HG03135 (cell line): ENCODE data around the gene HOXA11.

ENCODE experiments used
- ATAC-seq: cut with Tn5 transposase; IDR thresholded peaks from one replicate; pipeline ENCODE4 v1.9.1; 2021; ENCODE audit warnings: mild to moderate bottlenecking, moderate library complexity; ENCODE audit not compliant: unreplicated experiment

HOXA11 gene

DNA sequence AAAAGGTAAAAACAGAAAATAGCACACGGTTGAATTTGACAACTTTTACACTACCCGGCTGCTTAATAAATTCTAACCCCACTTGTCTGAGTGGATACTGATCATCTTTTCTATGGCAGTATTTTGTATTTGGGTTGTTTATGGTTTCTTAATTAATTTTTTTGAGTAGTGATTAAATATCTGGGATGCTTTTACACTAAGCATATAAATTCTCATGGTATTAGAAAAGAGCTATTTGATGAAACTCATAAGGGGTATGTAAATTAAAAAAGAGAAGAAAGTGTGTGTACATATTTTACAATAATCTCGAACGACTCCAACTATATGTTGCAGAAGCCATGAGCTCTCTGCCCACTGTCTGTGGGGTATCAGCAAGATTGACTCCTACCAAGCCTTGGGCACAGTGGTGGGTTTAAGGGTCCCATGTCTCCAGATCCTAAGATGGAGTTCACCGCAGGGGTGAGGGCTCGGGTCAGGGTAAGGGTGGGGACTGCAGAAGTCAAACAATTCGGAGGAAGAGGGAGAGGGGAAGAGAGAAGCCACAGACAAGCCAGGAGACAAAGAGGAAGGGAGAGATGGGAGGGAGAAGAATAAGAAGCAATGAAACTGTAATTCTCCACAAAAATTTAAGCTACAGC lies 22.4 kb upstream of the HOXA11 start:
- no peak for ATAC-seq

GRCh38 chr7:27205325-27206280 lies 20.6 kb upstream of the HOXA11 start:
- no peak for ATAC-seq

- ATAC-seq: no peak
Observed at GRCh38 chr7:27204851-27205322, 19.9 kb upstream of the HOXA11 start.

DNA sequence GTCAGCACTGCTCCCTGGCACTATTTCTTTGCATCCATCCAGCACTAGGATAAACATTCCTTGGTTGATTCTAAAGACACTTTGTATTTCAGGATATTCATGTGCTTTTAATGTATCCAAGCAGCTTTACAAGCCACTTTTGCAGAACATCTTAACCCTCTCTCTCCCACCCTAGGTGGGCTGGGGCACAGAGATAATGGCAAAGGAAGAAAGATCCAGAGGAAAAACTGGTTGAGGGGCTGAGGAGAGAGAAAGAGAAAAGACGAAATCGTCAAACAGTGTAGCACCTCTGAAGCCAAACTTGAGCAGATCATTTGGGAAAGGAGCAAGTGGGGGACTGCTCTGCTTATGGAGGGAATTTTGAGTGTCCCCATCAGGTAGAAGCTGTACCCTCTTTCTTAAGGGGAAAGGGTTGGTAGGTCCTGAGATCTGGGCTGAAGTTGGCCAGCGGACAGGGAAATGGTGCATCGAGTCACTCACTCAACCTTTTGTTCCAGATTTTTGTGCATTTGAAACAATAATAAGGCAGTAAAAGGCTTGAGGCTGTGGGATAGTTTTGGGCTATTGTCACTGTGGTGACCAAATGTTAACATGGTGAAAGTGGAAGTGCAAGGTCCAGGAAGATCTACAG lies 19.0 kb upstream of the HOXA11 start:
- ATAC-seq: no peak

DNA sequence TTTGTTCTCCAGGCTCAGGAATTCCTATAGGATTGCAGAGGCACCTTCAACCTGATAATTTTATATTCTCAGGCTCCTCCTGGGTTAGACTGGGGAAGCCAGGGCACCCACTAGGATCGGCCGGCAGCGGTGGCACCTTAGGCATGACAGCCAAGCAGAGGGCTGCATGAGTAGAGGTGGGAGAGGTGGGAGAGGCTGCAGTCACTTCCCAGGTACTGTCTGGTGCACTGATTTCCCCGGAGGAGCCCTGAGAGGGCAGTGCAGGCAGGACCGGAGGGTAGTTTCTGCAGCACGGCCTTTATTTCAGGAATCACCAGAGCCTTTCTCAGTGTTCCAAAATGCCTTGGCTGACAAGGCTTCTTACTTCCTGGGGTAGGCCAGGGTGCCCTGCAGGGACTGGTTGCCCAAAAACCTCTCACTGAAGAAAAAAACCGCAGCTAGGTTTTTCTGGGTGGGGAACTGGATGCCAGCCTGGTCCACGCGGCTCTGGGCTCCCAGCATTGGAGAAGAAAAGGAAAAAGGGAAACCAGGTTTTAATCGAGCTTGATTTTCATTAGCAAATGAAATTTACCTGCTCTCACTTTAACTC lies 18.4 kb upstream of the HOXA11 start:
- no peak for ATAC-seq

- no peak for ATAC-seq
Observed at GRCh38 chr7:27202862-27203134, 17.8 kb upstream of the HOXA11 start.

- ATAC-seq: no peak
Observed at GRCh38 chr7:27202018-27202861, 17.2 kb upstream of the HOXA11 start.

GRCh38 chr7:27201580-27202017 lies 16.6 kb upstream of the HOXA11 start:
- no peak for ATAC-seq

- no peak for ATAC-seq
Observed at GRCh38 chr7:27200761-27201579, 15.9 kb upstream of the HOXA11 start.

GRCh38 chr7:27199849-27200760 lies 15.1 kb upstream of the HOXA11 start, which contains the start of gene HOXA13:
TSS of gene HOXA13 (minus strand) at chr7:27200091. CDS start at chr7:27200077, 14 bp downstream.
- no peak for ATAC-seq

- ATAC-seq: no peak
Observed at GRCh38 chr7:27198871-27199801, 14.1 kb upstream of the HOXA11 start.

GRCh38 chr7:27198138-27198841 lies 13.3 kb upstream of the HOXA11 start:
- ATAC-seq: no peak

DNA sequence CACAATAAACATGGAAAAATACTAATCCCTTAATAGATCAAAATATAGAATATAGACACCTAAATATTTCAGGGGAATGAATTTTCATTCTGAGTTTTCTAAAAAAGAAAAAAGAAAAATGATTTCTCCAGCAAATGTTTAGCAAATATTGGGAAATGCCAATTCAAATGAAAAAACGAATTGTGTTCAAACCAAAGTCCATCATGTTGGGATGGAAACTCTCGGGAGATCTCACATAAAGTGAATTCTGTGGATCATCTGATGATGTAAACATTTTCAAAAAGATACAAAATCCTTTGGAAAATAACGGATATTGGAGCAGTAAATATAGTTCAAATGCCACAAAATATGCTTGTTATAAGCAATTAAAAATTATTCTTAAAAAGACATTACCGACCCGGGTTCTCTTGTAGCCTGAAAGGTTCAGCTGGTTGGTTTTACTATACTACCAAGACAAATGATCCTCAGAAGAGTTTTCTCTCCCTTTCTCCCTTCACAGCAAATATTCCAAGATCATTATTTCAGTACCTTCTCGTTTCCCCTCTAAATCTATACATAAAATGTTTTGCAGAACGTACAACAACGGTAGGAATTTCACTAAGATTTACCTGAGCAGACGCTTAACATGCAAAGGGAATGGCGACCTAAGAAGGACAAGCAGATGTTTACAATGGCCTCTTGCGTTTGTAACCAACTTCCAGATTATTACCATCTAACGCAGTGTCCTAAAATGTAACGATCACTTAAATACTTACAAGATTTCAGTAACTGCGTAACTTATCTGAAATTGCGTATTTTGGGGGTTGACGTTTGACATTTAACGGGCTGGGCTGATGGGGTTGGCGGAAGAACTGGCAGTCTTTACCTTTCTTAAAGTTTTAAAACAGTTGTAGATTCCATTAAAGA lies 12.4 kb upstream of the HOXA11 start:
- ATAC-seq: no peak

DNA sequence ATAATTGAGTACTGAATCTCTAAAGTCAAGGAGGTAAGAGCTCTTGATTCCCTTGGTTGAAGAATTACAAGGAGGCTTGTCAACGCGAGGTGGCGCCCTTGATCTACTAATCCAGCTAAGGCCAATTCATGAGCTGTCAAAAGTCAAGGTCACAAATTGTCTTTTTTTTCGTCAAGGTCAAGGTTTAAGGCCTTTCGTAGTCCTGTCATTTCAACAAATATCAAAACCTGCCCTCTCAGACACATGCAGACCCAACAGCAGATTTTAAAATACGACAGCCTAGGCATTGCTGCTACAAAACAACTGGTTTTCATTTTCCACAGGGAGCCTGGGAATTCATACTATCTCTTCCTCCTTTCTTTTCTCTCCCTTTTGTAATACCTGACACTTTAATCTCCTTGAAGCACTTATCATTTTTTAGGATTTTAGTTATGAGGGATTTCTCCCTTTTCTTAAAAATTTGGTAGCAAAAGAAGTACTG lies 11.3 kb upstream of the HOXA11 start:
- ATAC-seq: no peak

DNA sequence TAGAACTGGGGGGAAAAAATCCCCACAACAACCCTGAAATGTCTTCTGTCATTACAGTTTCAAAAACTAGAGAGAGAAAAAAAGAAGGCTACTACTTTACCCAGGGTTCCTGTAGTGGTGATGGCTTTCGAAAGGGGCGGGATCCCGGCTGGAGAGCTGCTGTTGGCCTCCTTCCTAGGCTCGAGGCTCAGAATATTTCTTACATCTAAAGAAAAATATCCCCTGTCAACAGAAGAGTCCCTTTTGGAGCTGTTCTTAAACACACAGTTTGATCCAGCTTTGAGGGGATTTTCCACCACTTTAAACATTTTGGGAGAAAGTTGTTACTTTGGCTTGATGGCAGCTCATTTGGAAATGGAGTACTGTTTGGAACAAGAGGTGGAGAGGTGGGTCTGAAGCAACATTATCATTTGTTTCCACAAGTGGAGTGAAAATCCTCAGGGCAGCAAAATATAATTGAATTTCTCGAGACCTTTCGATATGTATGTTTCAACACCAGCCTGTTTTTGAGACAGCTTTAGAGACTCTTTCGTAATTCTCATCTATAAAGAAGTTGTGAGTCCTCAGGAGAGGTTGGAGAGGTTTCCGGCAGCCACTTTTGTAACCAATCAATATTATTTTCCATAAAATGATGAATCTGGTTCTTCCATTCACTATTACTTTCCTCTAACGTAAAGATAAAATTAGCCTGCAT lies 9.8 kb upstream of the HOXA11 start:
- no peak for ATAC-seq
